GM21723 (cell line): ENCODE data around the gene CORIN.
"Not testable (repeated sequence)": the region's sequence is repeated elsewhere in the genome, so short reads cannot be mapped to it uniquely, and the experiment has no call there.

Source experiments
- ATAC-seq: cut with Tn5 transposase; IDR thresholded peaks from one replicate; pipeline ENCODE4 v1.9.1; 2021; ENCODE audit warnings: mild to moderate bottlenecking, moderate library complexity; ENCODE audit not compliant: unreplicated experiment

CORIN gene

GRCh38 chr4:47771020-47771419 is 66.8 kb downstream of the CORIN start:
- ATAC-seq = no peak

- ATAC-seq = not testable (repeated sequence)
These were observed 69.9 kb downstream of the CORIN start for GRCh38 chr4:47767956-47768355.

GRCh38 chr4:47763279-47763678 is 74.6 kb downstream of the CORIN start:
- ATAC-seq = no peak

- ATAC-seq = no peak
These were observed 75.2 kb downstream of the CORIN start for GRCh38 chr4:47762376-47763266.

GRCh38 chr4:47753316-47753715 is 84.6 kb downstream of the CORIN start:
- not testable (repeated sequence) for ATAC-seq

GRCh38 chr4:47752214-47752613 is 85.7 kb downstream of the CORIN start:
- ATAC-seq = no peak

GRCh38 chr4:47750788-47751187 is 87.1 kb downstream of the CORIN start:
- ATAC-seq = no peak

- no peak for ATAC-seq
These were observed 88.0 kb downstream of the CORIN start for GRCh38 chr4:47749858-47750257.

- no peak for ATAC-seq
These were observed 88.8 kb downstream of the CORIN start for GRCh38 chr4:47749060-47749459.

GRCh38 chr4:47747846-47748494 is 89.9 kb downstream of the CORIN start:
- ATAC-seq = no peak

- ATAC-seq = no peak
These were observed 90.7 kb downstream of the CORIN start for GRCh38 chr4:47747211-47747610.

- ATAC-seq = no peak
These were observed 91.7 kb downstream of the CORIN start for GRCh38 chr4:47746122-47746521.

GRCh38 chr4:47744843-47745382 is 93.0 kb downstream of the CORIN start:
- no peak for ATAC-seq

- ATAC-seq = no peak
These were observed 93.6 kb downstream of the CORIN start for GRCh38 chr4:47744253-47744652.

GRCh38 chr4:47741200-47741599 is 96.7 kb downstream of the CORIN start:
- ATAC-seq = no peak

GRCh38 chr4:47737326-47737725 is 100.5 kb downstream of the CORIN start:
- no peak for ATAC-seq

GRCh38 chr4:47736555-47736954 is 101.3 kb downstream of the CORIN start:
- ATAC-seq = no peak

GRCh38 chr4:47736146-47736545 is 101.7 kb downstream of the CORIN start:
- no peak for ATAC-seq

GRCh38 chr4:47733302-47734175 is 104.3 kb downstream of the CORIN start:
- no peak for ATAC-seq

GRCh38 chr4:47731182-47731581 is 106.7 kb downstream of the CORIN start:
- no peak for ATAC-seq

GRCh38 chr4:47729131-47729680 is 108.7 kb downstream of the CORIN start:
- ATAC-seq = no peak
